Activated naive CD4-positive, alpha-beta T cell treated with anti-CD3 and anti-CD28 coated beads, Interleukin-2, amount 50 U/mL, for 24 hours (primary cell): ENCODE results near the gene DBH.
A peak's percentile ranks its signal among the peaks of the same experiment; 100 is the strongest.

Source experiments
- H3K27ac Mint-ChIP-seq: one replicate; pipeline ENCODE4 v1.8.0; 2021; ENCODE audit warnings: mild to moderate bottlenecking, mixed read lengths
- H3K27me3 Mint-ChIP-seq: one replicate; pipeline ENCODE4 v1.8.0; 2021; ENCODE audit warnings: mixed read lengths
- H3K36me3 Mint-ChIP-seq: one replicate; pipeline ENCODE4 v1.8.0; 2021; ENCODE audit warnings: mixed read lengths
- H3K4me1 Mint-ChIP-seq: one replicate; pipeline ENCODE4 v1.8.0; 2021; ENCODE audit warnings: mixed read lengths
- H3K4me3 Mint-ChIP-seq: one replicate; pipeline ENCODE4 v1.8.0; 2021; ENCODE audit warnings: mild to moderate bottlenecking, mixed read lengths
- H3K9me3 Mint-ChIP-seq: one replicate; pipeline ENCODE4 v1.8.0; 2021; ENCODE audit warnings: mixed read lengths

DBH gene

GRCh38 chr9:133599470-133600173 is 36.5 kb upstream of the DBH start:
- Mint-ChIP-seq H3K27ac (no peak overlapping the region), H3K27me3 (no peaks in the 10 kb centered on the region), H3K9me3 (no peaks in the 10 kb centered on the region), H3K36me3 (peaks cover 4% of the 10 kb centered on the region), H3K4me3 (no peak overlapping the region), H3K4me1 (peaks cover 2% of the 10 kb centered on the region)

GRCh38 chr9:133600739-133601138 is 35.4 kb upstream of the DBH start:
- peaks cover 5% of the 10 kb centered on the region for H3K4me1 Mint-ChIP-seq
- no peaks in the 10 kb centered on the region for H3K9me3 Mint-ChIP-seq
- H3K36me3 Mint-ChIP-seq = peaks cover 4% of the 10 kb centered on the region
- no peaks in the 10 kb centered on the region for H3K27me3 Mint-ChIP-seq
- no peak overlapping the region for H3K27ac Mint-ChIP-seq
- H3K4me3 Mint-ChIP-seq = no peak overlapping the region

DNA sequence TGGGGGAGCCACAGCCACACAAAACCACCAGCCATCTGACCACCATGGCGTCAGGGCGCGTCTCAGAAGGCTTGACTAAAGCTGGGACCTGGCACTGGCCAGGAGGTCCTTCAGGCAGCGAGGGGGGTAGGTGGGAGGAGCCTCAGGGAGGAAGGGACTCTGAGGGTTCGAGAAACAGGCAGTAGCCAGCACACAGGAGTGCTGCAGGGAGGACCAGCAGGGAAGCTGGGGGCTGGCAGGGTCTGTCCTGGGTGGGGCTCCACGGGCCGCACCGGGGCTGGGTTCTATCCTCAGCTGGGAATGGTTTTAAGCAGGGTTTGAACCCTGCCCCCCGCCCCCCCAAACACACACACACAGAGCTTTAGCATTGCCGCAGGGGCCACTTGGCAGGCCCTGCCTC is 34.4 kb upstream of the DBH start:
- peaks cover 5% of the 10 kb centered on the region for H3K4me1 Mint-ChIP-seq
- no peak overlapping the region for H3K27ac Mint-ChIP-seq
- H3K27me3 Mint-ChIP-seq = no peaks in the 10 kb centered on the region
- no peak overlapping the region for H3K4me3 Mint-ChIP-seq
- H3K36me3 Mint-ChIP-seq = peaks cover 4% of the 10 kb centered on the region
- no peaks in the 10 kb centered on the region for H3K9me3 Mint-ChIP-seq

GRCh38 chr9:133602277-133602676 is 33.9 kb upstream of the DBH start:
- no peaks in the 10 kb centered on the region for H3K9me3 Mint-ChIP-seq
- no peak overlapping the region for H3K27ac Mint-ChIP-seq
- no peaks in the 10 kb centered on the region for H3K27me3 Mint-ChIP-seq
- H3K4me1 Mint-ChIP-seq = peaks cover 5% of the 10 kb centered on the region
- H3K4me3 Mint-ChIP-seq = no peak overlapping the region
- peaks cover under 1% of the 10 kb centered on the region for H3K36me3 Mint-ChIP-seq

DNA sequence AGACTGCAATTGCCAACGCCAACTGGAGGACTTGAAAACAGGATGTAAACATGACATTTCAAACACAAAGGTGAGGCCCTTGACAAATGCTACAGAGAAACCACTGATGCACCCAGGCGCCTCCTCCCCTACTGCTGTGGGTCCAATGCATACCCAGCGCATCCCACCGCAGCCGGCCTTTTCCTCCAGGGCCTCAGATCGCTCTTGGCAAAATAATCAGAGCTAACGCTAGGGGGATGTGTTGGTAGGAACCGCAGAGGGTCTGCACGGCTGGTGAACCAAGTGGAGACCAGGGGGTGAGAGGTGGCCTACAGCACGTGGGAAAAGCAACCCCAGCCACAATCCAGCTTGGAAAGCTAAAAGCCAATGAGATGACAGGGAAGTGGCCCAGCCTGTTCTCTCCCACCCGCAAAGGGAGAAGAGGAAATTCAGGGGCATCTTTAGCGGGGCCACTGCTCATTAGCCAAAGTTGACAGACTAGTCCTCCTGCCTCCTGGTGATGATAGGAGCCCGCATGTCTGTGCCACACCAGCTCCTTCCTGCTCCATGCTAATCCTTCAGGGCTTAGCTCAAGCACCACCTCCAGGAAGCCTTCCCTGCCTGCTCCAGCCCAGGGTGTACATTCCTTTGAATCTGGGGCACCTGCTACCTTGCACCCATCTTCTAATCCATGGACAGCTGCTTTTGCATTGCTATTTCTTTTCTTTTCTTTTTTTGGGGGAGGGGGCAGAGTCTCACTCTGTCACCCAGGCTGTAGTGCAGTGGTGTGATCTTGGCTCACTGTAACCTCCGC is 32.8 kb upstream of the DBH start:
- Mint-ChIP-seq H3K27me3 (peaks cover 1% of the 10 kb centered on the region), H3K9me3 (no peaks in the 10 kb centered on the region), H3K27ac (no peak overlapping the region), H3K36me3 (no peaks in the 10 kb centered on the region), H3K4me3 (no peak overlapping the region), H3K4me1 (peaks cover 8% of the 10 kb centered on the region)

DNA sequence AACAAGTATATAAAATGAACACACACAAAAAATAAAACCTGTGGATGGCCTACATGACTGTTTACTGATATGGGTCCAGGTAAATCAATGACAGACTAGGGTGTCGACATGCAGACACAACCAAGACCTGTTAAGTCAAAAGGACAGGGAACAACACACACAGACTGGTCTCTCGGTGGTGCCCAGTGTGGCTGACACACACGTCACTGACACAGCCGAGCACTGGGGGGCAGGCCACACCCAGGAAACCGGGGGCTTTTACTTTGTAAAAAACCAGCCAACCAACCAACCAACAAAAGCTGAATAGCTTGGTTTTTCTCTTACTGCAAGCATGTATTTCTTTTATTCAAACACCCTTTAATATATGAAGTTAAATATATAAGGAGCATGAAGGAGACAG is 31.9 kb upstream of the DBH start:
- Mint-ChIP-seq H3K27ac (no peak overlapping the region), H3K4me3 (no peak overlapping the region)

GRCh38 chr9:133604856-133605255 is 31.3 kb upstream of the DBH start:
- Mint-ChIP-seq H3K4me1 (peaks cover 10% of the 10 kb centered on the region), H3K27ac (no peak overlapping the region), H3K4me3 (no peak overlapping the region), H3K9me3 (no peaks in the 10 kb centered on the region), H3K27me3 (peaks cover 6% of the 10 kb centered on the region), H3K36me3 (no peaks in the 10 kb centered on the region)

More for the DNA sequence above, 31.9 kb upstream of the DBH start:
- peaks cover 2% of the 10 kb centered on the region for H3K27me3 Mint-ChIP-seq
- no peaks in the 10 kb centered on the region for H3K36me3 Mint-ChIP-seq
- H3K4me1 Mint-ChIP-seq = peaks cover 10% of the 10 kb centered on the region
- no peaks in the 10 kb centered on the region for H3K9me3 Mint-ChIP-seq

DNA sequence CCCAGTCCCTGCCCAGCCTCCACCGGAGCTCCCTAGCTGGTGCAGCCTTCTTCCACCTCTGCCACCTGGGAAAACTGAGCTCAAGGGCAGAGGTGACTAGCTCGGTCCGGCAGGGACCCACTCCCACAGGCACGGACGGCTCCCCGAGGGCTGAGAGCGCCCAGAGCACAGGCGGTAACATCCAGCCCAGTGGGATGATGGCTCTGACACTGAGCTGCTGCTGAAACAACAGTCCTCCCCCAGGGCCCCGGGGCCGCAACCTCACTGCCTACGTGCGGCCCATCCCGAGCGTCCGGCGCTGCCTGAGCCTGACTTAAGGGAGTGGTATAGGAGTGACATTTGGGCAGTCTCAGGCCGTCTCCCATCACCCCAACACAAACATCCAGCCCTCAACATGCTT is 30.7 kb upstream of the DBH start:
- H3K27me3 Mint-ChIP-seq = peaks cover 10% of the 10 kb centered on the region
- H3K4me3 Mint-ChIP-seq = no peak overlapping the region
- H3K4me1 Mint-ChIP-seq = peaks cover 10% of the 10 kb centered on the region
- H3K9me3 Mint-ChIP-seq = no peaks in the 10 kb centered on the region
- H3K36me3 Mint-ChIP-seq = no peaks in the 10 kb centered on the region
- no peak overlapping the region for H3K27ac Mint-ChIP-seq

DNA sequence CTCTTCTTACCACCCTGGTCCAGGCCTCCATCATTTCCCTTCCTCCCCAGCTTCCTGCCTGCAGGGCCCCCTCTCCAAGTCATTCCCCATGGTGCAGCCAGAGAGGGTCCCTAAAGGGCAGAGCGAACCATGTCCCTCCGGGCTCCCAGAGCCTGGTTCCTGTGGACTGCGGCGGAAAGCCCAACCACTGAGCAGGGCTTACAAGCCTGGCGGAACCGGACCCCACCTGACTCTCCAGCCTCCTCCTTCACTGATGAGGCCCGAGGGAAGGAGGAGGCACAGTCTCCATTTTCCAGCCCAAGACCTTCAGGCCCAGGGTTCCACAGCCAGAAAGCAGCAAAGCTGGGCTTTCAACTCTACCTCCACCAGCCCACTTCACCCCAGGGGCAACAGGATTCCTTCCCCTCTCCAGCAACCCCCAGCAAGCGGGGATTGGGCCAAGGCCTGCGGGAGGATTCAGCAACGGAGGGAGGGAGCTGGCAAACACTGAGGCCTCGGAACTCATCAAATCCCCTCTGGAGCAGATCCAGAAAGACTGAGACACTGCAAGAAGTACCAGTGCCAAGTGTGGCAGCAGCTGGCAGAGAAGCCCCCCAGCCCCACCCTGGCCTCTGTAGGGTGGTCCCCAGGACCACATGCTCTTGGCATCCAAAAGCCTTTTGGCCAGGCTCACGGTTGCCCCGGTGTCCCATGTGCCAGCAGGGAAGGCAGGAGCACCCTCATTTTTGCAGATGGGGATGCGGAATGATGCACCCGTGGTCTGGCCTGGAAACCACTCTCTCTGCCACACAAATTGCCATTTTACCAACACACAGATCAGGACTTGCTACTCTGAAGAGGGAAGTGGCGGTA is 30.1 kb upstream of the DBH start:
- no peak overlapping the region for H3K4me3 Mint-ChIP-seq
- H3K9me3 Mint-ChIP-seq = no peaks in the 10 kb centered on the region

DNA sequence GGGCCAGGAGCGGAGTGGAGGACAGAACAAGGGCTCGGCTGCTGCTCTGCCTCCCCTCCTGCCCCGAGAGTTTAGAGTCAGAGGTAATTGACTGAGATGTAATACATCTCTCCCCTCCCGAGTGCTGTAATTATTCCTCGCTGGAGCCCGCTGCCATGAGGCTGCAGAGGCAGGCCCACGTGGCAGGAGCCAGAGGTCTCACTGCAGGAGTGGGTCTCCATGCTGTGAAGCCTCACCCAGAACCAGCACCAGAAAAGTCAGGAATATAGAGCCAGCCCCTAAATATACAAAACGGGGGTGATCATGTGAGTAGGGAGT is 29.5 kb upstream of the DBH start:
- no peaks in the 10 kb centered on the region for H3K9me3 Mint-ChIP-seq
- H3K4me3 Mint-ChIP-seq = no peak overlapping the region
- H3K27me3 Mint-ChIP-seq = peaks cover 21% of the 10 kb centered on the region
- peaks cover 10% of the 10 kb centered on the region for H3K4me1 Mint-ChIP-seq
- no peaks in the 10 kb centered on the region for H3K36me3 Mint-ChIP-seq
- H3K27ac Mint-ChIP-seq = no peak overlapping the region

More for the DNA sequence above, 30.1 kb upstream of the DBH start:
- Mint-ChIP-seq H3K27me3 (peaks cover 17% of the 10 kb centered on the region), H3K4me1 (peaks cover 10% of the 10 kb centered on the region), H3K27ac (peak overlapping the region; percentile 41), H3K36me3 (no peaks in the 10 kb centered on the region)

- Mint-ChIP-seq H3K27me3 (peaks cover 21% of the 10 kb centered on the region), H3K36me3 (no peaks in the 10 kb centered on the region), H3K27ac (no peak overlapping the region), H3K4me1 (peaks cover 10% of the 10 kb centered on the region), H3K9me3 (no peaks in the 10 kb centered on the region), H3K4me3 (no peak overlapping the region)
Measured at GRCh38 chr9:133607381-133607780, 28.8 kb upstream of the DBH start.

- H3K27me3 Mint-ChIP-seq = peaks cover 21% of the 10 kb centered on the region
- no peaks in the 10 kb centered on the region for H3K9me3 Mint-ChIP-seq
- H3K4me1 Mint-ChIP-seq = peaks cover 10% of the 10 kb centered on the region
- no peak overlapping the region for H3K4me3 Mint-ChIP-seq
- H3K36me3 Mint-ChIP-seq = no peaks in the 10 kb centered on the region
- no peak overlapping the region for H3K27ac Mint-ChIP-seq
Measured at GRCh38 chr9:133607976-133608375, 28.2 kb upstream of the DBH start.

DNA sequence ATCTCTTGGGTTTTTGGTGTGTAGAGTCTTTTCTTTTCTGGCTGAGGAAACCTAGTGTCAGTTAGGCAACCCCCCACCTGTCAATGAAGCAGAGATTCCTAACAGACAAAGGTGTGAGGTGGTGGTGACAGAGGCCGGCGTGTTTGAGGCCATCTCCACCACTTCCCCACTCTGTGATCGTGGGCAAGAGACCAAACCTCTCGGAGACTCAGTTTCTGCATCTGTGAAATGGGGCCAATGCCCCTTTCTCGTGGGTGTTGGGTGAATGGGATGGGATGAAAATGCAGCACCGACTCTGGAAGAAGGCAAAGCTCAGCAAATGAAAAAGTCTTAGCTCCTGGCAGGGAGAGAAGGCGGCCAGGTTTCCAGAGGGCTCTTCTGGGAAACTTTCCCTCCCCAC is 27.8 kb upstream of the DBH start:
- Mint-ChIP-seq H3K36me3 (no peaks in the 10 kb centered on the region), H3K4me3 (no peak overlapping the region)

DNA sequence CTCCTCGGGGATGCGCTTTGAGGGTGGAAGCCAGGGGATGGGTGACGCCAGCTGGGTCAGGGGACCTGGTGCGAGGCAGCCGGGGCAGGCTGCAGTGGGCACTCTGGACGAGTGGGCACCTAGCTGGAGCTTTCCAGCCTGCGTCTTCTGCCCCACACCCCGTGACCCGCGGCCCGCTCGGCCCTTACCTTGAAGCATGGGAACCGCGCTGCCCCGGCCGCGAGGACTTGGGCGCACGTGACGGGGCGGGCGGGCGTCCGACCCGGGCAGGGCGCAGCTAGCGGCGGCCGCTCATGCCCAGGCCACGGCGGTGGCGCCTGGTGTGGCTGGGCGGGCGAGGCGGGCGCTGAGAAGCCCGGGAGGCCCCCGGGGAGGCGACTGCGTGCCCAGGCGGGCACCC is 27.3 kb upstream of the DBH start:
- Mint-ChIP-seq H3K36me3 (no peaks in the 10 kb centered on the region), H3K4me1 (peaks cover 10% of the 10 kb centered on the region), H3K4me3 (no peak overlapping the region), H3K9me3 (no peaks in the 10 kb centered on the region), H3K27me3 (peaks cover 22% of the 10 kb centered on the region), H3K27ac (no peak overlapping the region)

More for the DNA sequence above, 27.8 kb upstream of the DBH start:
- Mint-ChIP-seq H3K4me1 (peaks cover 10% of the 10 kb centered on the region), H3K27ac (no peak overlapping the region), H3K27me3 (peaks cover 22% of the 10 kb centered on the region), H3K9me3 (no peaks in the 10 kb centered on the region)

GRCh38 chr9:133609311-133610098 is 26.7 kb upstream of the DBH start, which contains the start of gene FAM163B:
Gene FAM163B (minus strand): TSS chr9:133609389. CDS start chr9:133580223, 29,166 bp downstream.
- no peak within 1 kb of the TSS for H3K27ac Mint-ChIP-seq
- no peaks in the 10 kb centered on the region for H3K9me3 Mint-ChIP-seq
- peaks cover 22% of the 10 kb centered on the region for H3K27me3 Mint-ChIP-seq
- H3K4me1 Mint-ChIP-seq = peaks cover 9% of the 10 kb centered on the region
- H3K36me3 Mint-ChIP-seq = no peaks in the 10 kb centered on the region
- H3K4me3 Mint-ChIP-seq = peak within 1 kb of the TSS; percentile 49
